Measurements from ENCODE around the gene SPOCD1.

SPOCD1 gene

GRCh38 chr1:31815752-31816500, at the start of gene SPOCD1:
Gene SPOCD1, minus strand, starts transcription at chr1:31816022. Its CDS starts 689 bp downstream, at chr1:31815333.
- DNase-seq = peak; percentile 93

GRCh38 chr1:31862071-31862470, 46.2 kb upstream of the SPOCD1 start:
- no peak for DNase-seq

- DNase-seq = no peak
These were observed 45.5 kb upstream of the SPOCD1 start for GRCh38 chr1:31861346-31861745.

GRCh38 chr1:31860581-31860980, 44.8 kb upstream of the SPOCD1 start:
- no peak for DNase-seq

GRCh38 chr1:31859719-31860118, 43.9 kb upstream of the SPOCD1 start:
- no peak for DNase-seq

- no peak for DNase-seq
These were observed 43.2 kb upstream of the SPOCD1 start for GRCh38 chr1:31859044-31859443.

GRCh38 chr1:31857863-31858262, 42.0 kb upstream of the SPOCD1 start:
- no peak for DNase-seq

GRCh38 chr1:31856140-31856539, 40.3 kb upstream of the SPOCD1 start:
- DNase-seq = no peak

- no peak for DNase-seq
These were observed 39.4 kb upstream of the SPOCD1 start for GRCh38 chr1:31855038-31855845.

- no peak for DNase-seq
These were observed 33.8 kb upstream of the SPOCD1 start for GRCh38 chr1:31849653-31850052.

GRCh38 chr1:31848381-31848897, 32.6 kb upstream of the SPOCD1 start:
- DNase-seq = peak; percentile 74

GRCh38 chr1:31846484-31846883, 30.7 kb upstream of the SPOCD1 start:
- no peak for DNase-seq

- no peak for DNase-seq
These were observed 27.7 kb upstream of the SPOCD1 start for GRCh38 chr1:31843506-31843905.

- DNase-seq = no peak
These were observed 24.0 kb upstream of the SPOCD1 start for GRCh38 chr1:31839662-31840343.

GRCh38 chr1:31837451-31838158, 21.8 kb upstream of the SPOCD1 start:
- no peak for DNase-seq

GRCh38 chr1:31836638-31837037, 20.8 kb upstream of the SPOCD1 start:
- DNase-seq = no peak

GRCh38 chr1:31835415-31835814, 19.6 kb upstream of the SPOCD1 start:
- no peak for DNase-seq

GRCh38 chr1:31834501-31834900, 18.7 kb upstream of the SPOCD1 start:
- no peak for DNase-seq

- DNase-seq = no peak
These were observed 15.9 kb upstream of the SPOCD1 start for GRCh38 chr1:31831397-31832378.

- DNase-seq = no peak
These were observed 14.7 kb upstream of the SPOCD1 start for GRCh38 chr1:31830511-31830910.

- no peak for DNase-seq
These were observed 14.2 kb upstream of the SPOCD1 start for GRCh38 chr1:31830065-31830464.
